Left kidney (tissue), 8 donors: ENCODE results near the gene MPZL3. TPM values are rescaled to one million over a fixed set of nuclear protein-coding genes. Genes with fewer than 3 reads are reported as not detected.

ENCODE experiments used
- DNase-seq: peaks from one replicate; pipeline ENCODE4 v3.0.0-alpha.2; 2013
- long read RNA-seq, 8 donors: transcript quantifications; one replicate each; lab custom pipeline, GENCODE V29; 2026
- polyA plus RNA-seq: library from polyadenylated mRNA; unstranded; fragments of 120-200 nt; gene quantifications from one replicate; pipeline ENCODE4 v1.2.1, GENCODE V29; 2013; ENCODE audit not compliant: insufficient read length

MPZL3 gene, protein sequence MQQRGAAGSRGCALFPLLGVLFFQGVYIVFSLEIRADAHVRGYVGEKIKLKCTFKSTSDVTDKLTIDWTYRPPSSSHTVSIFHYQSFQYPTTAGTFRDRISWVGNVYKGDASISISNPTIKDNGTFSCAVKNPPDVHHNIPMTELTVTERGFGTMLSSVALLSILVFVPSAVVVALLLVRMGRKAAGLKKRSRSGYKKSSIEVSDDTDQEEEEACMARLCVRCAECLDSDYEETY
- 6.5 TPM for polyA plus RNA-seq
- long read RNA-seq, donor 1: 0 reads
- long read RNA-seq, donor 2, partial matches to known transcripts: 0 of 3 reads
- long read RNA-seq, donor 2, other reads (novel, unspliced or antisense): 0 of 3 reads
- long read RNA-seq, donor 3, partial matches to known transcripts: 0 of 2 reads
- long read RNA-seq, donor 3, other reads (novel, unspliced or antisense): 0 of 2 reads
- long read RNA-seq, donor 4: 0 reads
- long read RNA-seq, donor 5: 0 reads
- long read RNA-seq, donor 6, partial matches to known transcripts: 0 of 1 reads
- long read RNA-seq, donor 6, other reads (novel, unspliced or antisense): 0 of 1 reads
- long read RNA-seq, donor 7: 0 reads
- long read RNA-seq, donor 8, partial matches to known transcripts: 0 of 1 reads
- long read RNA-seq, donor 8, other reads (novel, unspliced or antisense): 0 of 1 reads

- DNase-seq: peak; percentile 94
Observed at GRCh38 chr11:118251858-118252652, at the start of gene MPZL3. TSS of gene MPZL3 (minus strand) at chr11:118252365. CDS start at chr11:118252294, 71 bp downstream.

GRCh38 chr11:118301600-118302195, 49.5 kb upstream of the MPZL3 start:
- DNase-seq: no peak

- no peak for DNase-seq
Observed at GRCh38 chr11:118295815-118296454, 43.8 kb upstream of the MPZL3 start.

GRCh38 chr11:118295199-118295598, 43.0 kb upstream of the MPZL3 start:
- no peak for DNase-seq

DNA sequence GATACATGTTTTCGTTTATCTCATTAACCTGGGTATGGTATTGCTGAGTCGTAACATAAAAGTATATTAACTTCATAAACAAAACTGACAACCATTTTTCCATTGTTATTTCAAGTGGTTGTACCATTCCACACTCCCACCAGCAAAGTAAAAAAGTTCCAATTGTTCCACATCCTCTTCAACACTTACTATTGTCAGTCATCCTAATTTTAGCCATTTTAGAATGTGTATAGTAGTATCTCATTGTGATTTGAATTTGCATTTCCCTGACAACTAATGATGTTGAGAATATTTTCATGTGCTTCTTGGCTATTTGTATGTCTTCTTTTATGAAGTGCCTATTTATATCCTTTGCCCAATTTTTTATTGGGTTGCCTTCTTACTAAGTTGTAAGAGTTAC, 41.9 kb upstream of the MPZL3 start:
- DNase-seq: no peak

DNA sequence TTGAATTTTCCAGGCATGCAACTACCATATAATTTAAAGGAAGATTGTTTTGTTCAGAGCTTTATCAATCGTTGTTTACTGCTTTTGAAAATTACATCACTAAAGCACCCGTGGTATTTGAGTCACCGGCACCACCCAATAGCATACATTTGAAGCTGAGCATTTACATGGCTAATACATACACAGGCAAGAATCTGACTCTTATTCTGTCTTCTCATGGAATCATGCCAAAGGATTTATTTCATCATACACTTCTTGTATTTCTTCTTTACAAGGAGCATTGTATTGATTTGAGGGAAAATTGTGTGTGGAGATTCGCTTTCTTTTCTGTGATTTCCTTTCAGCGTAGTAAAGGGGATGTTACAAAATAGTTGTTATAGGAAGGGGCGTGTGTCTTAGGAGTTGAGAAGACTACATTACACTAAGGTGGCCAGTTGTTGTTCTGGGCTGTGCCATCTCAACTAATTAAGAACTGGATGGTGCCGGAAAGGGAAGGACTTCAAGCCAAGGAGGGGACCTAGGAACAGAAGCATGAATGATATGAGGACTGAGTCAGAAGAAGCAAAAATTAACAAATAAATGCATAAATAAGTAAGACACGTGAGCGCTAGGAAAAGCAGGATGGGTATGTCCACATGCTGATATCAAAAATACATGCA, 39.4 kb upstream of the MPZL3 start:
- DNase-seq: no peak

DNA sequence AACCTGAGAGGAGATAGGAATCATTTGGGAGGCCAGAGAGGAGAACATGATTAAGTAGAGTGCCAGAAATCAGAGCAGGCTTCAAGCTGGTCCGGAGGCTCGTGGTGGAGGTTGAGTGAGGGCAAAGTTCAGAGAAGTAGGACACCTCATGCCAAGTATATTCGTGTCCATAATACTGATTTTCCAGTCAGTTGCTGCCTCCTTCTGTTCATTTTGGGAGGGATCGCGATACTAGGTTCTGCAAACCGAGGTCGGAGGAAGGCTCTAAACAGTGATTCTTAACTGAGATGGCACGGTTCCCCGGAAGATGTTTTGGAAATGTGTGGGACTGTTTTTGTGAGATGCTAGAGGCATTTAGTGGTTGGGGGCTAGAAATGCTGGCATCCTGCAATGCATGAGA, 38.8 kb upstream of the MPZL3 start:
- DNase-seq: no peak

GRCh38 chr11:118289401-118289800, 37.2 kb upstream of the MPZL3 start:
- DNase-seq: no peak

- no peak for DNase-seq
Observed at GRCh38 chr11:118287006-118287405, 34.8 kb upstream of the MPZL3 start.

GRCh38 chr11:118286545-118286944, 34.4 kb upstream of the MPZL3 start:
- no peak for DNase-seq

GRCh38 chr11:118283756-118284350, 31.7 kb upstream of the MPZL3 start:
- DNase-seq: no peak

DNA sequence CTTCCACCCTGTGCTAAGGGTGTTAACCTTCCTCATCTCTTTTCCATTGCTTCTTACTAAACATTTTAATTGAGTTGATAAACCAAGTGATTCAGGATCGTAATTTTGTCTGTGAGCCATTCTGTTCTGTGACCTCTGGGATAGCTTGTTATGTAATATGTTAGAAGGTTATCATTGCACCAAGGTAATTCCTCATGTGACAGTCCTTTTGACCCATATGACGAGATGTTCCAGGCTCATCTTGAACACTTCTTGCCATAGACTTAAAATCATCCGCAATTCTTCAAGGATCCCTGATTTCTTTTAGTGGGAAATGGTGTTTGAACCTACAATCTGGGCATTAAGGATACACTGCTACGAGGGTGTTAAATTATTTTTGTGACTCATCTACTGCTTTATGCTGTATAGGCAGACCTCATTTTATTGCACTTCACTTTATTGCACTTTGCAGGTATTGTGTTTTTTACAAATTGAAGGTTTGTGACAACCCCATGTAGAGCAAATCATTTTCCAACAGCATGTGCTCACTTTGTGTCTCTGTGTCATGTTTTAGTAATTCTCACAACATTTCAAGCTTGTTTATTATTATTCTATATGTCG, 31.0 kb upstream of the MPZL3 start:
- DNase-seq: no peak

DNA sequence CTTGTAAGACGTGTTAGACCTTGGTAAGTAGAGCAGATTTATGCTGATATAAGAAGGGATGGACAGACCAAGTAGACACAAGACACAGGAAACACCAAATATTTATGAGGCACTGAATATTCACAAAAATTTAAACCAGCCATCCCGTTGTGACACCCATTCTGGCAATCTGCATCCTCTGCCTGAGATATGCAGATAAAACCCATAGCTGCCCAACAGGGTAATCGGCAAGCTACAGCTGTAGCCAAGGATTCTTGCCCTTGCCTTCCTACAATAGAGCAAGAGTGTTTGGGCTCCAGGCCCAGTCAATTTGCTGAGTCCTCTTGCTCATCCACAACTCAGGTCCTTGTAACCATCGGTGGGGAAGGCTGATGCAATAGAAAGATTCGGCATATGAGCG, 30.4 kb upstream of the MPZL3 start:
- DNase-seq: no peak

- no peak for DNase-seq
Observed at GRCh38 chr11:118281284-118281683, 29.1 kb upstream of the MPZL3 start.

DNA sequence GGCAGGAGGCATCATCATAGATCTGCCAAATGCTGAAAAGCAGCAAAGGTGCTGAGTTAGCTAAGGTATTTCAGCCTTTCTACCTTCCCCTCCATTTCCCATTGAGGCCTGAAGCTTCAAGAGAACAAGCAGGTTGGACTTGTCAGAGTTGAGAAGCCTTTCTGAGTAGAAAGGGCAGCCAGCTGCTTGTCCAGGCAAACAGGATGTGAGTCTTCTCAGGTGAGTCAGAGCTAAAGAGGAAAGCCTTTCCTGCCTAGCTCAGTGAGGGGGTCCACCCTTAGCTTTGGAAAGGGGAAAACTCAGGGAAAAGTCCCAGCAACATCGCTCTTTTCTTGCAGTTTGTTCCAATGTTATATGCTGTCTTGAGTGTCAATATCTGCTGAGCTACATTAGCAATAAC, 25.1 kb upstream of the MPZL3 start:
- DNase-seq: no peak

DNA sequence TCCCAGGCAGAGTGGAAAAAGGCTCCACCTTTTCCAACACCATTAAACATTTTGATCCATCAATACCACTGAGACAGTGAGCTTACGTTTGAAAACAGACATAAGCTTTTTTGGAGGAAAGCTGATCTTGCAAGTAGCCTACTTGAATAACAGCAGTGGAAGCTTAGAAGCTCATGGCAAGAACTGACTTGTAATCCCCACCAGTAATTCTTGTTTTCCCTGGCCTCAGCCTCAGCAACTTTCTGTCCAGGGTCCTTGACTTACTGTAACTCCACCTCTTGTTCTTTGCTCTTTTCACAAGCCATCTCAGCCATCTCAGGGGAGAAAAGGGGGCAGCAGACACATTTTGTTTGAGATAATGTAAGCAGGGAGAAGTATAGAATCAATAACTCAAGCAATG, 24.3 kb upstream of the MPZL3 start:
- DNase-seq: no peak

DNA sequence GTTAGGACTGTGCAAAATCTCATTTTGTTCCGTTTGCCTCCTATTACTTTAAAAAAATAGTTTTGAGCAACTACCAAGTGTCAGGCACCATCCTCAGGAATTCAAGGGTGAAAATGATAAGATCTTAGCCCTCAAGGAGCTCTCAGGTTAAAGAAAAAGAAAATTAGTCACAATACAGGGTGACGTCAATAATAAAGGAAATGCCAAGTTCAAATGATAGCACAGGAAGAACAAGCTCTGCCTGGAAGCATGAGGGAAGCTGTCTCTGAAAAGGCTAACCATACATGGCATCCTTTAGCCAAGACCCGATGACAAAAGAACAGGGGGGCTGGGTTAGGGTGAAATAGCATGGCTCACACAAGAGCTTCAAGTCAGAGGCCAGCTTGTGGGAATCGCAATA, 23.0 kb upstream of the MPZL3 start:
- DNase-seq: no peak

GRCh38 chr11:118274186-118274585, 22.0 kb upstream of the MPZL3 start:
- DNase-seq: no peak

DNA sequence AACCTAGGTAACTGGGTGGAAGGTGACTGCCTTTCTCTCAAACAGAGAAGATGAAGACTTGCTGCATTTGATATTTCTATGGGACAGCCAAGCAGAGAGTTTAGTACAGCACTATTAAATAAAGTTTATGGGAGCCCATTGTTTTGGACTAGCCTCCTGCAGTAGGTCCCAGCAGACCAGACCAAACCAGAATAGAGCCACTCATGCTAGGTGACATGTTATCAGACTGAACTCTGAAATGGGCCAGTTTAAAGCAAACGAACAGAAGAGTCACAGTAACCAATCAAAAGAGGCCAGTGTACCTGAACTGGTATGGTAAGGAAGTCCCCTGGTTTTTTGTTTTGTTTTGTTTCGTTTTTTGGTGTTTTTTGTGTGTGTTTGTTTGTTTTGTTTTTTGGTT, 19.8 kb upstream of the MPZL3 start:
- no peak for DNase-seq

DNA sequence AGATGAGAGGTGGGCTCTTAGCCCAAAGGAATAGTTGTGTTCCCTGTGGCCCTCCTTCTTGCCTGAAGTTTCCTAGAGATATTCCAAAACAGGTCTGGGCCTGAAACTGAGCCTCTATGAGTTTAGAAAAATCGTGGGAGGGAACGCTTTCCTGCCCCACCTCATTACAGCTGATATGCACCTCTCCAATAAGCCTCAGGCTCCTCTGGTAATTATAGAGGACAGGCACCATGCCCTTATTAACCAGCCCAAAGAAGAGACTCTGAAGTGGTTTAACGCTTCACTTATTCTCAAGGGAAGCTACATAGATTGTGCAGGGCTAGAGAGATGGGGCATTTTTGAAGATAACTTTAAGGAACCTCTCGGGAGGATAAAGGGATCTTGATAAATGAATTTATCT, 15.3 kb upstream of the MPZL3 start:
- DNase-seq: no peak

GRCh38 chr11:118265954-118266353, 13.8 kb upstream of the MPZL3 start:
- DNase-seq: no peak
